ENCODE measurements around the gene FOXO6. TPM values are rescaled to one million over a fixed set of nuclear protein-coding genes. Genes with fewer than 3 reads are reported as not detected.

FOXO6 gene
- total RNA-seq, 4 donors from 2014 or later: 0.44 to 4.4 (median 1.7) TPM

- WGBS, 2 donors: 98 to 100% methylated on average over 2 of the region's 2 CpGs
- Histone ChIP-seq H3K27me3 (peaks cover 0 to under 1% of the 10 kb centered on the region in 2 donors), H3K9me3 (no peaks in the 10 kb centered on the region), H3K4me1 (no peaks in the 10 kb centered on the region), H3K36me3 (no peaks in the 10 kb centered on the region), H3K27ac (no peak overlapping the region), H3K4me3 (no peak overlapping the region)
- TF ChIP-seq EP300 (IDR thresholded peaks at IDR 0.05): no peak
- no peak for TF ChIP-seq POLR2A (IDR thresholded peaks at IDR 0.05)
- no peak for TF ChIP-seq CTCF (IDR thresholded peaks at IDR 0.05)
- DNase-seq (ENCODE audit: low spot score in 2 of 2): no peak
Observed at GRCh38 chr1:41347276-41347675, 14.0 kb upstream of the FOXO6 start.

GRCh38 chr1:41348394-41348793, 12.8 kb upstream of the FOXO6 start:
- no peaks in the 10 kb centered on the region for H3K9me3 ChIP-seq
- WGBS, 2 donors: 73 to 78% methylated on average over 4 of the region's 4 CpGs

GRCh38 chr1:41349361-41350054, 11.7 kb upstream of the FOXO6 start:
- Histone ChIP-seq H3K4me1 (no peaks in the 10 kb centered on the region), H3K27me3 (no peaks in the 10 kb centered on the region), H3K27ac (no peak overlapping the region), H3K4me3 (no peak overlapping the region), H3K9me3 (no peaks in the 10 kb centered on the region), H3K36me3 (no peaks in the 10 kb centered on the region)
- 82 to 88% methylated on average over 8 of the region's 8 CpGs for WGBS, 2 donors
- DNase-seq (ENCODE audit: low spot score in 2 of 2): no peak
- TF ChIP-seq EP300 (IDR thresholded peaks at IDR 0.05): no peak
- TF ChIP-seq POLR2A (IDR thresholded peaks at IDR 0.05): no peak
- TF ChIP-seq CTCF (IDR thresholded peaks at IDR 0.05): no peak

More at GRCh38 chr1:41348394-41348793, 12.8 kb upstream of the FOXO6 start:
- H3K4me3 ChIP-seq: no peak overlapping the region
- TF ChIP-seq EP300 (IDR thresholded peaks at IDR 0.05) (no peak), POLR2A (IDR thresholded peaks at IDR 0.05) (no peak), CTCF (IDR thresholded peaks at IDR 0.05) (no peak)
- no peak for DNase-seq (ENCODE audit: low spot score in 2 of 2)
- no peaks in the 10 kb centered on the region for H3K36me3 ChIP-seq
- no peaks in the 10 kb centered on the region for H3K27me3 ChIP-seq
- H3K27ac ChIP-seq: no peak overlapping the region
- no peaks in the 10 kb centered on the region for H3K4me1 ChIP-seq

GRCh38 chr1:41350055-41350378, 11.2 kb upstream of the FOXO6 start:
- Histone ChIP-seq H3K9me3 (no peaks in the 10 kb centered on the region), H3K27ac (no peak overlapping the region), H3K4me3 (no peak overlapping the region), H3K27me3 (no peaks in the 10 kb centered on the region), H3K36me3 (no peaks in the 10 kb centered on the region), H3K4me1 (no peaks in the 10 kb centered on the region)
- no peak for DNase-seq (ENCODE audit: low spot score in 2 of 2)
- WGBS, 2 donors: 58 to 67% methylated on average over 2 of the region's 2 CpGs
- no peak for TF ChIP-seq EP300 (IDR thresholded peaks at IDR 0.05)

- Histone ChIP-seq H3K36me3 (no peaks in the 10 kb centered on the region), H3K4me1 (no peaks in the 10 kb centered on the region), H3K4me3 (no peak overlapping the region), H3K27me3 (no peaks in the 10 kb centered on the region), H3K9me3 (no peaks in the 10 kb centered on the region), H3K27ac (no peak overlapping the region)
- WGBS, 2 donors: 86 to 89% methylated on average over 6 of the region's 6 CpGs
- TF ChIP-seq CTCF (IDR thresholded peaks at IDR 0.05) (no peak), EP300 (IDR thresholded peaks at IDR 0.05) (no peak), POLR2A (IDR thresholded peaks at IDR 0.05) (no peak)
- DNase-seq (ENCODE audit: low spot score in 2 of 2): no peak
Observed at GRCh38 chr1:41351262-41352151, 9.7 kb upstream of the FOXO6 start.

All from tibial nerve (tissue), 4 donors.